Central memory CD8-positive, alpha-beta T cell (primary cell): ENCODE data around the gene ECD.
"Not testable (repeated sequence)": the region's sequence is repeated elsewhere in the genome, so short reads cannot be mapped to it uniquely, and the experiment has no call there.

ENCODE experiments used
- ATAC-seq: fragments of 150-1000 bp; cut with Tn5 transposase; replicated peaks from 2 replicates; pipeline ENCODE4 v1.10.0; 2022; ENCODE audit warnings: mild to moderate bottlenecking, moderate FRiP score, moderate number of reproducible peaks; ENCODE audit not compliant: poor library complexity, severe bottlenecking; ENCODE audit errors: extremely low read depth
- DNase-seq, 2 donors: peaks; one replicate each; pipeline ENCODE4 v3.0.0; 2021; ENCODE audit warnings: low spot score in 2 of 2
- H3K27ac Mint-ChIP-seq: one replicate; pipeline ENCODE4 v1.8.0; 2022; ENCODE audit warnings: low read depth, mild to moderate bottlenecking, moderate library complexity, mixed read lengths
- H3K27me3 Mint-ChIP-seq: one replicate; pipeline ENCODE4 v1.8.0; 2022; ENCODE audit warnings: mixed read lengths
- H3K36me3 Mint-ChIP-seq: one replicate; pipeline ENCODE4 v1.8.0; 2022; ENCODE audit warnings: mild to moderate bottlenecking, moderate library complexity, mixed read lengths; ENCODE audit not compliant: insufficient read depth
- H3K4me1 Mint-ChIP-seq: one replicate; pipeline ENCODE4 v1.8.0; 2022; ENCODE audit warnings: mixed read lengths
- H3K4me3 Mint-ChIP-seq: one replicate; pipeline ENCODE4 v1.8.0; 2022; ENCODE audit warnings: mild to moderate bottlenecking, moderate library complexity, mixed read lengths
- H3K9me3 Mint-ChIP-seq: one replicate; pipeline ENCODE4 v1.8.0; 2022; ENCODE audit warnings: mixed read lengths

Gene ECD

DNA sequence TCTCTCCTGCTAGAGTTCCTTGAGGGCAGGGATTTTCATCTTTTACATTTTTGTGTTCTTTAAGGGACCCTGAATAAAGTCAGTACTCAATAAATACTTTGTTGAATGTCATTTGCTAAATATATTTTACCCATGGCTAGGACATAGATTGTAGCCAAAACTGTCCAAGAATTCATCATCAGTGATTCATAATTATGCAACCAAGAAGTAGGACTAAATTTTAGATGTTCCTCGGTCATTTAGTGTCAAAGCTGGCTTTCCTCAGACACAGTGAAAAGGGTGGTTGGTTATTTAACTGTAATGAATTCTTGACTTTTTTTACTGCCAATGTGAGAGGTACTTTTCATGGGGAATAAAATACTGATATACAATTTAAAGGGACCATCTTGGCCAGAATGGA, 54.3 kb downstream of the ECD start:
- H3K9me3 Mint-ChIP-seq: no peaks in the 10 kb centered on the region
- no peak for DNase-seq
- peaks cover 4% of the 10 kb centered on the region for H3K36me3 Mint-ChIP-seq
- H3K27me3 Mint-ChIP-seq: no peaks in the 10 kb centered on the region
- no peak overlapping the region for H3K4me3 Mint-ChIP-seq
- ATAC-seq: no peak
- H3K4me1 Mint-ChIP-seq: peaks cover 10% of the 10 kb centered on the region
- H3K27ac Mint-ChIP-seq: no peak overlapping the region

DNA sequence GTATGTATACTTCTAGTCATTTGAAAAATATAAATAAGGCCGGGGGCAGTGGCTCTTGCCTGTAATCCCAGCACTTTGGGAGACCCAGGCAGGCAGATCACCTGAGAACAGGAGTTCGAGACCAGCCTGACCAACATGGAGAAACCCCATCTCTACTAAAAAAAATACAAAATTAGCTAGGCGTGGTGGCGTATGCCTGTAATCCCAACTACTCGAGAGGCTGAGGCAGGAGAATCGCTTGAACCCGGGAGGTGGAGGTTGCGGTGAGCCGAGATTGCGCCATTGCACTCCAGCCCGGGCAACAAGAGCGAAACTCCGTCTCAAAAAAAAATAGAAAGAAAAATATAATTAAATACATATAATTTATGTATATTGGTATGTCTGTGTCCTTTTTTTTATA, 55.8 kb downstream of the ECD start:
- H3K36me3 Mint-ChIP-seq, H3K4me1 Mint-ChIP-seq, H3K9me3 Mint-ChIP-seq, H3K4me3 Mint-ChIP-seq, H3K27me3 Mint-ChIP-seq, H3K27ac Mint-ChIP-seq, DNase-seq, ATAC-seq: not testable (repeated sequence)

- ATAC-seq (peak; percentile 78), DNase-seq (no peak)
- peaks cover 10% of the 10 kb centered on the region for H3K4me1 Mint-ChIP-seq
- no peaks in the 10 kb centered on the region for H3K27me3 Mint-ChIP-seq
- peak within 1 kb of the TSS; percentile 61 for H3K27ac Mint-ChIP-seq
- H3K4me3 Mint-ChIP-seq: peak within 1 kb of the TSS; percentile 84
- H3K36me3 Mint-ChIP-seq: peaks cover 4% of the 10 kb centered on the region
- H3K9me3 Mint-ChIP-seq: no peaks in the 10 kb centered on the region
These were observed 57.4 kb downstream of the ECD start, which contains the start of gene NUDT13 for GRCh38 chr10:73110345-73110849. Gene NUDT13 (plus strand): TSS chr10:73110455. CDS start chr10:73114366, 3,911 bp downstream.

DNA sequence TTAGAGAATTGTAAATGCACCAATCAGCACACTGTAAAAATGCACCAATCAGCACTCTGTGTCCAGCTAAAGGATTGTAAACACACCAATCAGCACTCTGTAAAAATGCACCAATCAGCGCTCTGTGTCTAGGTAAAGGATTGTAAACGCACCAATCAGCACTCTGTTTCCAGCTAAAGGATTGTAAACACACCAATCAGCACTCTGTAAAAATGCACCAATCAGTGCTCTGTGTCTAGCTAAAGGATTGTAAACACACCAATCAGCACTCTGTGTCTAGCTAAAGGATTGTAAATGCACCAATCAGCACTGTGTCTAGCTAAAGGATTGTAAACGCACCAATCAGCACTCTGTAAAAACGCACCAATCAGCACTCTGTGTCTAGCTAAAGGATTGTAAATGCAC, 58.6 kb downstream of the ECD start:
- DNase-seq, H3K27me3 Mint-ChIP-seq, ATAC-seq, H3K9me3 Mint-ChIP-seq, H3K4me1 Mint-ChIP-seq, H3K27ac Mint-ChIP-seq, H3K4me3 Mint-ChIP-seq, H3K36me3 Mint-ChIP-seq: not testable (repeated sequence)

DNA sequence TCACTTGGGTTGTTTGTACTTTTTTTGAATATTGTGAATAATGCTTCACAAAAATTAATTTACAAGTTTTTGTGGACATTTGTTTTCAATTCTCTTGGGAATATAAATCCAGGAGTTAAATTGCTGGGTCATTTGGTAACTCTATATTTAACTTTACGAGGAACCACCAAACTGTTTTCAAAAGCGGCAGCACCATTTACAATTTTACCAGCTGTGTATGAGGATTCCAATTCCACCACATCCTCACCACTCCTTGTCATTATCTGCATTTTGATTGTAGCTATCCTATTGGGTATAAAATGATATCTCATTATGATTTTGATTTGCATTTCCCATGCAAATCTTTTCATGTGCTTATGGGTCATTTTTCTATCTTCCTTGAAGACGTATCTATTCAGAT, 61.5 kb downstream of the ECD start:
- H3K4me3 Mint-ChIP-seq: no peak overlapping the region
- no peak overlapping the region for H3K27ac Mint-ChIP-seq
- H3K27me3 Mint-ChIP-seq: no peaks in the 10 kb centered on the region
- H3K36me3 Mint-ChIP-seq: peaks cover 5% of the 10 kb centered on the region
- DNase-seq: no peak
- H3K4me1 Mint-ChIP-seq: peaks cover 10% of the 10 kb centered on the region
- ATAC-seq: no peak
- no peaks in the 10 kb centered on the region for H3K9me3 Mint-ChIP-seq

DNA sequence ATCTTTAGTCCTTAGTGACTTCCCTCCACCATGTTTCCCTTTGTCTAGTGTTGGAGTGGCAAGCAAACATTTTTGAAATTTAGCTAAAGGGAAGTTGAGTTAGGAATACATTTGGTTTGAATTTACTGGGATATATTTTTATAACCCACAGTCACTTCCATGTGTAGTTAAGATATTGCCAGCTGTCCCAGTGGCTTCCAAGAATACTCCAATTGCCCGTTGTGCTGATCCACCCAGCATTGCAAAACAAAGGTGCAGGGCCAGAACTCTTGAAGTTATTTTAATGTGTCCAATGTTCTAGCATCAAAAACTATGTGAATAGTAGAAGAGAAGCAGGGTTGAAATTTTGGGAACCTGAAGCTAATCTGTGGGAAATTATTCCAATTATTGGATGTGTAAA, 68.7 kb downstream of the ECD start:
- H3K4me3 Mint-ChIP-seq: no peak overlapping the region
- no peaks in the 10 kb centered on the region for H3K27me3 Mint-ChIP-seq
- no peak overlapping the region for H3K27ac Mint-ChIP-seq
- no peaks in the 10 kb centered on the region for H3K9me3 Mint-ChIP-seq
- H3K4me1 Mint-ChIP-seq: peaks cover 27% of the 10 kb centered on the region
- ATAC-seq (no peak), DNase-seq (no peak)
- H3K36me3 Mint-ChIP-seq: peaks cover 22% of the 10 kb centered on the region

DNA sequence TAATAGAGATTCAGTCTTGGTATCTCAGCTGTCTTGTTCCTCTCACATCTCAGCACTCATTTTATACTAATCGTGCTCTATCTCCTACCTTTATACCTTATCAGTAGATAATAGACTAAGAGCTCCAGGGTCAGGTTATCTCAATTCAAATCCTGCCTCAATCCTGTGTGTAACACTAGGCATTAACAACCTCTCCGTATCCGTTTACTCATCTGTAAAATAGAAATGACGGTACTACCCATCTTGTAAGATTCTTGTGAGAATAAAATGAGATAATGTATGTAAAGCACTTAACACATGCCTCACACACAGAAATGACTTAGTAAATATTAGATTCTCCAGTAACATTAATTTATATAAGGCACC, 70.5 kb downstream of the ECD start:
- peaks cover 23% of the 10 kb centered on the region for H3K36me3 Mint-ChIP-seq
- peak overlapping the region; percentile 98 for H3K27ac Mint-ChIP-seq
- no peaks in the 10 kb centered on the region for H3K27me3 Mint-ChIP-seq
- H3K4me3 Mint-ChIP-seq: peak overlapping the region; percentile 93
- H3K9me3 Mint-ChIP-seq: no peaks in the 10 kb centered on the region
- ATAC-seq: no peak
- H3K4me1 Mint-ChIP-seq: peaks cover 32% of the 10 kb centered on the region
- DNase-seq: no peak

GRCh38 chr10:73096449-73097304, 71.1 kb downstream of the ECD start, which contains the start of gene P4HA1:
Gene P4HA1 (minus strand): TSS chr10:73096866. CDS start chr10:73074883, 21,983 bp downstream.
- ATAC-seq: peak; percentile 79
- Mint-ChIP-seq H3K27ac (peak within 1 kb of the TSS; percentile 98), H3K9me3 (no peaks in the 10 kb centered on the region), H3K4me1 (peaks cover 32% of the 10 kb centered on the region), H3K27me3 (no peaks in the 10 kb centered on the region), H3K36me3 (peaks cover 20% of the 10 kb centered on the region), H3K4me3 (peak within 1 kb of the TSS; percentile 93)
- peak; percentile 91 to 93 for DNase-seq

GRCh38 chr10:73096041-73096448, 71.8 kb downstream of the ECD start:
- Mint-ChIP-seq H3K27ac (peak overlapping the region; percentile 98), H3K4me3 (peak overlapping the region; percentile 93)

DNA sequence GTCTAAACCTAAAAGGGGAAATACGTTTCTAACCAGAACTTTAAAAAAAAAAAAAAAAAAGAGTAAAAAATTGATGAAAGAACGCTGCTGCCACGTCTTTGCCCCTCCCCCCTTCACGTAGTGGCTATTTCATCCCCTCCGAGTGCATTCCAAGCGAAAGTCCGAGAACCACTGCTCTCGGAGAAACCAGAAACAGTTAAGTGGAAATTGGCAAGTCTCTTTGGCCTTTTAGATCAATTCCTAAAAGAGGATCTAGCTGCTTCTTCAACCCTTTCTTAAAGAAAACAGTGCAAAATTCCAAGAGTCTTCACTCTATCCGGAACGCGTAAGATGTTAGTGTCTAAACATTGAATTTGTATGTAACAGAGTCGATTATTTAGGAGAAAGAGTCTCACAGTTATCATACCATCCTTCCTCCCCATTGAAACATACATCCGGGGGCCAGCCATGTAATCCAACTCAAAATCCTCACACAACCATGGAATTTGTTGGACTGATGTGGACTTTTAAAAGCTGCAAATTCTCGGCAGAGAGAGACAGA, 72.3 kb downstream of the ECD start:
- ATAC-seq (no peak), DNase-seq (peak in 1 of 2 donors; percentile 18)
- peak overlapping the region; percentile 93 for H3K4me3 Mint-ChIP-seq
- H3K27ac Mint-ChIP-seq: peak overlapping the region; percentile 98
- H3K36me3 Mint-ChIP-seq: peaks cover 20% of the 10 kb centered on the region
- H3K9me3 Mint-ChIP-seq: no peaks in the 10 kb centered on the region
- H3K4me1 Mint-ChIP-seq: peaks cover 32% of the 10 kb centered on the region
- H3K27me3 Mint-ChIP-seq: no peaks in the 10 kb centered on the region

More at GRCh38 chr10:73096041-73096448, 71.8 kb downstream of the ECD start:
- peaks cover 32% of the 10 kb centered on the region for H3K4me1 Mint-ChIP-seq
- DNase-seq (peak; percentile 50 to 63), ATAC-seq (peak; percentile 65)
- no peaks in the 10 kb centered on the region for H3K27me3 Mint-ChIP-seq
- H3K9me3 Mint-ChIP-seq: no peaks in the 10 kb centered on the region
- peaks cover 20% of the 10 kb centered on the region for H3K36me3 Mint-ChIP-seq

GRCh38 chr10:73094986-73095480, 72.8 kb downstream of the ECD start:
- Mint-ChIP-seq H3K36me3 (peaks cover 20% of the 10 kb centered on the region), H3K27ac (peak overlapping the region; percentile 98), H3K27me3 (no peaks in the 10 kb centered on the region), H3K9me3 (no peaks in the 10 kb centered on the region), H3K4me1 (peaks cover 32% of the 10 kb centered on the region), H3K4me3 (peak overlapping the region; percentile 93)
- no peak for ATAC-seq
- no peak for DNase-seq

DNA sequence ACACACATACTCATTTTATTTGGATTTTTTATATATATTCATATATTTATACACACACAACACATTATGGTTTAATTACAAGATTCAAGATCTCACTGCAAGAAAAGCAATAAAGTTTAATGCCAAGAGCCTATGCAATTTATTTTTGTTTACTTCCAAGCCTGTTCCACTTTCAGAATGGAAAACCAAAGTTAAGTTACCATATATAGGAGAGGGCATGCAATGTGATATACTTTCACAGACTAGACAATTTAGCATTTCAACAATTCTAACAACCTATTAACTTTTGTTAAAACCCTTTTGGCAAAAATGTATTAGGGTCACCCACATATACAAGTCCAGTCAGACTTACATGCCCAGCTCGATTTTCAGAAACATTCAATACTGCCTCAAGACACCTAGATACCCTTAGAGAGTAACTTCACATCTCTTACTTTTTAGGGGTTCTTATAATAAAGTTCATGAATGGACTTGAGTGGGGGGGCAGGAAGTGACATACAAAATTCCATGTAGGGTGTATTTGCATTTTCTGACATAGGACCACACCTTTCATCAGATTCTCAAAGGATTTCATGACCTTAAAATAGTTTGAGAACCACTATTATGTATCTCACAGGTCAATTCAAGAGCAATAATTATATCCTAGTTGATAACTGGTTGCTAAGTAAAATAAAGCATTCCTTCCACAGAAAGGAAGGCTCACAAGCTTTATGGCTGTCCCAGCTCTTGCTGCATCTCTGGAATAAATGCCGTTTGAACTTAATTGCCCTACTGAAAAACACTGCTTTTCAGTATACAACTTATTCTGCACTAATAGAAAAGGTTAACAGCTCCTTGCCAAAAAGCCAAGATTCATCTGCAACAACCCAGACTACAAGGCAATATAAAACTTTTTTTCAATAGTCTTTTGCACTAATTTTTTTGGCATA, 73.6 kb downstream of the ECD start:
- DNase-seq (no peak), ATAC-seq (no peak)
- Mint-ChIP-seq H3K36me3 (peaks cover 19% of the 10 kb centered on the region), H3K9me3 (no peaks in the 10 kb centered on the region), H3K27me3 (no peaks in the 10 kb centered on the region), H3K27ac (no peak overlapping the region), H3K4me1 (peaks cover 32% of the 10 kb centered on the region), H3K4me3 (peak overlapping the region; percentile 93)
